ENCODE results near the gene BORCS5. TPM values are rescaled to one million over a fixed set of nuclear protein-coding genes. Genes with fewer than 3 reads are reported as not detected.

BORCS5 gene
- total RNA-seq, 2 donors from 2014 or later, result 5.6 to 18.4 TPM

DNA sequence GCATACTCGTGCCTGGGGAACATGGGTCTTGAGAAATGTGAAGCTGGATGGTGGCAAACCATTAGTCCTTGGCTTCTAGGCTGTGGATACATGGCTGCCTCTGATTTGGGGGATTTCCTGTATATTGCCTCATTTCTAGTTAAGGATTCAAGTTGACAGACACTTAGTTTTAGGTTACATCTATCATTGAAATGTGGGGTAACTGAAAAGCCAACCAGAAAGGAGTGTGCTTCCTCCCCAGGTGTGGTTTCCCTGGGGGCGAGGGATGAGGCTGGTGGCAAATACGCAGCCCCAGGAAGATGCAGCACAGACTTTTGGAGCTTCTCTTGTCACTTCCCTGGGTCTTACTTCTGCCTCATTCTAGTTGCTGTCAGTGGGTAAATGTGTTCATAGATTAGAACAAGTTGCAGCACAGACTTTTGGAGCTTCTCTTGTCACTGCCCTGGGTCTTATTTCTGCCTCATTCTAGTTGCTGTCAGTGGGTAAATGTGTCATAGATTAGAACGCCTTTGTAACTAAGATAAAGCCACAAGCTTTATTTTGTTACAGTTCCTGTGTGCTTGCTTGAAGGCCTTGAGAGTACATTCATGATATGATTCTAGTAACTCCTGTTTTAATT is 85.1 kb downstream of the BORCS5 start:
- intact Hi-C loops (cut with DNase I), result no loop called here
- Histone ChIP-seq H3K27ac (peak overlapping the region; percentile 28 to 65 (median 42)), H3K27me3 (no peaks in the 10 kb centered on the region), H3K9me3 (no peaks in the 10 kb centered on the region), H3K4me3 (no peak overlapping the region), H3K36me3 (replicated peaks in 1 of 2; ENCODE audit: insufficient read depth in 1 of 2, low read depth in 2 of 2) (no peaks in the 10 kb centered on the region), H3K4me1 (peaks cover 33% of the 10 kb centered on the region)
- TF ChIP-seq POLR2A (IDR thresholded peaks at IDR 0.05), result no peak
- TF ChIP-seq, protein P1, sequence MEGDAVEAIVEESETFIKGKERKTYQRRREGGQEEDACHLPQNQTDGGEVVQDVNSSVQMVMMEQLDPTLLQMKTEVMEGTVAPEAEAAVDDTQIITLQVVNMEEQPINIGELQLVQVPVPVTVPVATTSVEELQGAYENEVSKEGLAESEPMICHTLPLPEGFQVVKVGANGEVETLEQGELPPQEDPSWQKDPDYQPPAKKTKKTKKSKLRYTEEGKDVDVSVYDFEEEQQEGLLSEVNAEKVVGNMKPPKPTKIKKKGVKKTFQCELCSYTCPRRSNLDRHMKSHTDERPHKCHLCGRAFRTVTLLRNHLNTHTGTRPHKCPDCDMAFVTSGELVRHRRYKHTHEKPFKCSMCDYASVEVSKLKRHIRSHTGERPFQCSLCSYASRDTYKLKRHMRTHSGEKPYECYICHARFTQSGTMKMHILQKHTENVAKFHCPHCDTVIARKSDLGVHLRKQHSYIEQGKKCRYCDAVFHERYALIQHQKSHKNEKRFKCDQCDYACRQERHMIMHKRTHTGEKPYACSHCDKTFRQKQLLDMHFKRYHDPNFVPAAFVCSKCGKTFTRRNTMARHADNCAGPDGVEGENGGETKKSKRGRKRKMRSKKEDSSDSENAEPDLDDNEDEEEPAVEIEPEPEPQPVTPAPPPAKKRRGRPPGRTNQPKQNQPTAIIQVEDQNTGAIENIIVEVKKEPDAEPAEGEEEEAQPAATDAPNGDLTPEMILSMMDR (IDR thresholded peaks at IDR 0.05), result no peak
- WGBS, 2 donors, result 59 to 61% methylated on average over 4 of the region's 4 CpGs
- DNase-seq (no peak), ATAC-seq (peak; percentile 55)

DNA sequence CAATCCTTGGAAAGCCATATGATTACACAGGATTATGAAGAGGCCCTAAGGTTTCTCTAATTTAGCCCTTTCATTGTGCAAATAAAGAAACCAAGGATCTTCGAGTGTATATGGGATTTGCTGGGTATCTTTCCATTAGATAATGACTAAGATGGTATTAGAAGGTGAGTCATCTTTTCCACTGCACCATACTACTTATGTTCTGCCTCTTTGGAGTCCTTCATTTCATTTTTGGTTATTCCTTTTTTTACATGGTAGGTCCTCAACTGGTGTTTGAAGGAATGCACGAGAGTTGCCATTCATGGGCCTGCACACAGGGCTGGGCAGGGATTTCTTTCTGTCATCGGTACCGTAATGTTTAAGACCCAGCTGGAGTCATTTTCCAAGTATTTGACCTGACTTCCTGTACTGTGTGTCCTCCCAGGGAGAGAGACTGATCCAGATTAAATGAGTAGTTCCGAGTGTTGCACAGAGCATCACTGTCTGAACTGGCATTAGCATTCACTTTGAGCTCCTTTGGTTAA is 85.7 kb downstream of the BORCS5 start:
- WGBS, 2 donors, result 73 to 75% methylated on average over 5 of the region's 5 CpGs
- H3K27me3 ChIP-seq, result no peaks in the 10 kb centered on the region
- H3K9me3 ChIP-seq, result no peaks in the 10 kb centered on the region
- no peaks in the 10 kb centered on the region for H3K36me3 ChIP-seq (replicated peaks in 1 of 2; ENCODE audit: insufficient read depth in 1 of 2, low read depth in 2 of 2)
- TF ChIP-seq POLR2A (IDR thresholded peaks at IDR 0.05), result no peak
- TF ChIP-seq, protein P1 (IDR thresholded peaks at IDR 0.05), result no peak
- peaks cover 33% of the 10 kb centered on the region for H3K4me1 ChIP-seq
- no peak for DNase-seq
- H3K4me3 ChIP-seq, result no peak overlapping the region
- intact Hi-C loops (cut with DNase I), result no loop called here
- peak overlapping the region in 3 of 4 donors; percentile 36 to 65 (median 47) for H3K27ac ChIP-seq
- ATAC-seq, result peak; percentile 36

DNA sequence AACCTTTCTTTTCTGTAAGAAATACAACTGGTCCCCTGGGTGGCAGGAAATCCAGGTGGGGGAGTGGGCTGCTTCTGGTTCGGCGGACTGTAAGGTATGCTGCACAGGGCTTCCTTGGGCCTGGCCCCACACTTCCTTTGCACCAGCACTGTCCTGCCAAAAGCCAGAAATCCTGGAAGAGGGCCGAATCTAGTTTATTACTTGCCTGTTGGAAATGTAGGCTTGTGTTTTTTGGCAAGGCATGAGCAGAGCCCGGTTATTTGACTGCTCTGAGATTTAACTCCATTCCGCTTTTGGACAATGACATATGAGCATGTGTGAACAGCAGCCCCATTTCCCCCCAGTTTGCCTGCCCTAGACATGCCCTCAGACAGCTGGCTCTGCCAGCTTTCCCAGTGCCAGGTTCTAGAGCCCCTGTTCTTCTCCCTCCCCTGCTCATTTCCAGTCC is 86.6 kb downstream of the BORCS5 start:
- Histone ChIP-seq H3K27ac (peak overlapping the region; percentile 21 to 65 (median 30)), H3K4me1 (peaks cover 33% of the 10 kb centered on the region), H3K36me3 (replicated peaks in 1 of 2; ENCODE audit: insufficient read depth in 1 of 2, low read depth in 2 of 2) (no peaks in the 10 kb centered on the region), H3K27me3 (no peaks in the 10 kb centered on the region), H3K9me3 (no peaks in the 10 kb centered on the region), H3K4me3 (no peak overlapping the region)
- 38 to 64% methylated on average over 5 of the region's 5 CpGs for WGBS, 2 donors
- ATAC-seq (no peak), DNase-seq (peak in 2 of 4 donors; percentile 21 to 41)
- TF ChIP-seq POLR2A (IDR thresholded peaks at IDR 0.05), result no peak
- TF ChIP-seq, protein P1 (IDR thresholded peaks at IDR 0.05), result no peak
- intact Hi-C loops (cut with DNase I), result no loop called here

DNA sequence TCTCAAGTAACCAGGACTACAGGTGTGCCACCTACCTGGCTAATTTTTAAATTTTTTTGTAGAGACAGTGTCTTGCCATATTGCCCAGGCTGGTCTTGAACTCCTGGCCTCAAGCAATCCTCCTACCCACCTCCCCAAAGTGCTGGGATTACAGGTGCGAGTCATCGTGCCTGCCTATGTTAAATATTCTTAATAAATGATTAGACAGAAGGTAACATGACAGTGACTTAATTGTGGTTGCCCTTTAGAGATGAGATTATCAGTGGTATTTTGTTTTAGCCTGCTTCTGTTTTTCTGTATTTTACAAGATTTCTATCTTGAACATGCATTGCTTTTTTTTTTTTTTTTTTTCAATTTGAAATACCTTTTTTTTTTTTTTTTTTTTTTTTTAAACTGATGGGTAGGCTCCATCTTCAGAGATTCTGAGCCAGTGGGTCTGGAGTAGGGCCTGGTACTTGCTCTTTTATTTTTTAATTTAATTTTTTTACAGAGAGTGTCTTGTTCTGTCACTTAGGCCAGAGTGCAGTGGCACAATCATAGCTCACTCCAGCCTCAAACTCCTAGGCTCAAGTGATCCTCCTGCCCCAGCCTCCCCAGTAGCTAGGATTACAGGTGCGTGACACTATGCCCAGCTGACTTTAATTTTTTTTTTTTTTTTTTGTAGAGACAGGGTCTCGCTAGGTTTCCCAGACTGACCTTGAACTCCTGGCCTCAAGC is 88.4 kb downstream of the BORCS5 start:
- intact Hi-C loops (cut with DNase I), result no loop called here
- Histone ChIP-seq H3K4me3 (no peak overlapping the region), H3K27ac (no peak overlapping the region), H3K4me1 (peaks cover 49% of the 10 kb centered on the region), H3K36me3 (replicated peaks in 1 of 2; ENCODE audit: insufficient read depth in 1 of 2, low read depth in 2 of 2) (no peaks in the 10 kb centered on the region), H3K27me3 (no peaks in the 10 kb centered on the region), H3K9me3 (no peaks in the 10 kb centered on the region)
- TF ChIP-seq, protein P1 (IDR thresholded peaks at IDR 0.05), result no peak
- TF ChIP-seq POLR2A (IDR thresholded peaks at IDR 0.05), result no peak
- WGBS, 2 donors, result 83 to 95% methylated on average over 4 of the region's 4 CpGs
- no peak for DNase-seq
- no peak for ATAC-seq

Data from body of pancreas (tissue), 4 donors.